DND-41 (cell line): ENCODE data around the gene ZNF326.

Experiments used
- ATAC-seq: fragments of 200-7000 bp; cut with Tn5 transposase; 3 replicates; pipeline ENCODE4 v1.9.1; 2021; ENCODE audit warnings: low read depth; ENCODE audit not compliant: insufficient read depth
- DNase-seq: peaks from one replicate; pipeline ENCODE4 v3.0.0-alpha.2; 2020
- H2AFZ ChIP-seq: 2 replicates; pipeline ENCODE4 v1.6.0; 2012; ENCODE audit warnings: low read depth, low read length
- H3K27ac ChIP-seq: 2 replicates; pipeline ENCODE4 v1.5.1; 2012; ENCODE audit warnings: low read length, inconsistent platforms
- H3K27me3 ChIP-seq: fragments of 200-600 bp; sonication (generic); 2 replicates; pipeline ENCODE4 v1.6.0; 2012; ENCODE audit warnings: low read length, mild to moderate bottlenecking, inconsistent platforms; ENCODE audit not compliant: insufficient read depth, poor library complexity
- H3K36me3 ChIP-seq: 2 replicates; pipeline ENCODE4 v1.5.1; 2012; ENCODE audit warnings: low read length, inconsistent platforms; ENCODE audit not compliant: insufficient read depth
- H3K4me1 ChIP-seq: 2 replicates; pipeline ENCODE4 v1.5.1; 2012; ENCODE audit warnings: mild to moderate bottlenecking, low read length; ENCODE audit not compliant: insufficient read depth
- H3K4me2 ChIP-seq: 2 replicates; pipeline ENCODE4 v1.6.0; 2012; ENCODE audit warnings: mild to moderate bottlenecking, moderate library complexity, low read length, inconsistent platforms; ENCODE audit not compliant: insufficient read depth
- H3K4me3 ChIP-seq, 2 experiments: fragments of 200-600 bp in 1 of 2; shearing (Covaris generic) in 1 of 2; 2 replicates each; pipeline ENCODE4 v1.5.1; 2012 to 2016; ENCODE audit warnings: inconsistent platforms in 2 of 2, low read length in 2 of 2, mild to moderate bottlenecking in 2 of 2, low read depth in 1 of 2, moderate library complexity in 1 of 2
- H3K79me2 ChIP-seq: 2 replicates; pipeline ENCODE4 v1.6.0; 2012; ENCODE audit warnings: low read length, inconsistent platforms; ENCODE audit not compliant: insufficient read depth
- H3K9ac ChIP-seq: 2 replicates; pipeline ENCODE4 v1.6.0; 2012; ENCODE audit warnings: low read depth, mild to moderate bottlenecking, inconsistent platforms, low read length, moderate library complexity
- H3K9me3 ChIP-seq: 2 replicates; pipeline ENCODE4 v1.5.1; 2012; ENCODE audit warnings: low read length, moderate library complexity, mild to moderate bottlenecking, inconsistent platforms; ENCODE audit not compliant: insufficient read depth, severe bottlenecking
- H4K20me1 ChIP-seq: 2 replicates; pipeline ENCODE4 v1.6.0; 2012; ENCODE audit warnings: low read length; ENCODE audit not compliant: insufficient read depth
- EZH2 ChIP-seq: IDR thresholded peaks from 3 replicates; pipeline ENCODE4 v1.6.1; 2012; ENCODE audit warnings: borderline replicate concordance, low read depth, mild to moderate bottlenecking, moderate library complexity, low read length, inconsistent platforms; ENCODE audit not compliant: severe bottlenecking
- TF ChIP-seq, protein P1 (sequence below): IDR thresholded peaks from 2 replicates; pipeline ENCODE4 v1.5.1; 2012; ENCODE audit warnings: borderline replicate concordance, low read length, moderate library complexity, mild to moderate bottlenecking; ENCODE audit not compliant: poor library complexity, severe bottlenecking; ENCODE audit errors: extremely low read depth

The ZNF326 gene

DNA sequence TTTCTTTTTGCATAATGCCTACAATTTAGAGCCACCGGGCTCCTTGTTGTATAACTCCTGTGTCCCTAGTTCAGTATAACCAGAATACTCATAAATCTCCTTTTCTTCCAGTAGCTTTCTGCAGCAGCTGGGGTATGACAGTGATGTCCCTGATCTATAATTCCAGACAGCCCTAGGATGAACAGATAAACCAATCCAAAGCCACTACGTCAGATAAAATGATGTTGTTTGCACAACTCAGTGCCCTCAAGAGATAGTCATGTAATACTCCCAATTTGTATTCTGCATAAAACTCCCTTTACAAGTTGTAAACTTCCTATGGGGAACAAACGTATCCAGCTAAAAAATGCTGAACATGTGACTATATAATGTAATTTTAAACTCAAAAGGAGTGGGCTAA is 44.7 kb downstream of the ZNF326 start:
- Histone ChIP-seq H3K4me1 (no peaks in the 10 kb centered on the region), H3K9ac (no peak overlapping the region), H4K20me1 (no peaks in the 10 kb centered on the region), H3K36me3 (no peaks in the 10 kb centered on the region), H2AFZ (no peak overlapping the region), H3K27ac (no peak overlapping the region), H3K4me2 (no peak overlapping the region), H3K27me3 (no peaks in the 10 kb centered on the region), H3K9me3 (no peaks in the 10 kb centered on the region), H3K79me2 (no peaks in the 10 kb centered on the region), H3K4me3 (no peak overlapping the region)
- no peak for TF ChIP-seq EZH2
- TF ChIP-seq, protein P1, sequence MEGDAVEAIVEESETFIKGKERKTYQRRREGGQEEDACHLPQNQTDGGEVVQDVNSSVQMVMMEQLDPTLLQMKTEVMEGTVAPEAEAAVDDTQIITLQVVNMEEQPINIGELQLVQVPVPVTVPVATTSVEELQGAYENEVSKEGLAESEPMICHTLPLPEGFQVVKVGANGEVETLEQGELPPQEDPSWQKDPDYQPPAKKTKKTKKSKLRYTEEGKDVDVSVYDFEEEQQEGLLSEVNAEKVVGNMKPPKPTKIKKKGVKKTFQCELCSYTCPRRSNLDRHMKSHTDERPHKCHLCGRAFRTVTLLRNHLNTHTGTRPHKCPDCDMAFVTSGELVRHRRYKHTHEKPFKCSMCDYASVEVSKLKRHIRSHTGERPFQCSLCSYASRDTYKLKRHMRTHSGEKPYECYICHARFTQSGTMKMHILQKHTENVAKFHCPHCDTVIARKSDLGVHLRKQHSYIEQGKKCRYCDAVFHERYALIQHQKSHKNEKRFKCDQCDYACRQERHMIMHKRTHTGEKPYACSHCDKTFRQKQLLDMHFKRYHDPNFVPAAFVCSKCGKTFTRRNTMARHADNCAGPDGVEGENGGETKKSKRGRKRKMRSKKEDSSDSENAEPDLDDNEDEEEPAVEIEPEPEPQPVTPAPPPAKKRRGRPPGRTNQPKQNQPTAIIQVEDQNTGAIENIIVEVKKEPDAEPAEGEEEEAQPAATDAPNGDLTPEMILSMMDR, result no peak
- ATAC-seq (no peak), DNase-seq (no peak)

DNA sequence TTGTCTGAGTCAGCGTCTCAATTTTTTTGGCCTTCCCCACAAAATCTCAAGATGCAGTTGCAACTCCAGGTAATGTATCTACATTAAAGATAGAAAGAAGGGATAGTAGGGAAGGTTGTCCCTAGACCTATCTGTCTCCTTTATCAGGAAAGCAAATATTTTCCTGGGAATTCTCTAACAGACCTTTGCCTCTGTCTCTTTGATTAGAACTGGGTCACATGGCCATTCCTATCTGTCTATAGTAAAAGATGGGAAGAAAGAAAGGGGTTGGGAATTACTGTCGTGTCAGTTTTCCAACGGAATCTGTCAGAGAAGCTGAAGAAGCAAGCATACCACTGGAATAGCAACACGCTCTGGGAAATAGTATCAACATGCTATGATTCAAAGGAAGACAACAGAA is 48.7 kb downstream of the ZNF326 start:
- Histone ChIP-seq H3K27me3 (no peaks in the 10 kb centered on the region), H3K27ac (no peak overlapping the region), H3K36me3 (no peaks in the 10 kb centered on the region), H3K4me3 (no peak overlapping the region), H3K79me2 (no peaks in the 10 kb centered on the region), H3K4me2 (no peak overlapping the region), H4K20me1 (no peaks in the 10 kb centered on the region), H2AFZ (no peak overlapping the region), H3K9ac (no peak overlapping the region), H3K4me1 (no peaks in the 10 kb centered on the region), H3K9me3 (no peaks in the 10 kb centered on the region)
- no peak for ATAC-seq
- no peak for TF ChIP-seq EZH2
- TF ChIP-seq, protein P1, result no peak
- DNase-seq, result no peak

DNA sequence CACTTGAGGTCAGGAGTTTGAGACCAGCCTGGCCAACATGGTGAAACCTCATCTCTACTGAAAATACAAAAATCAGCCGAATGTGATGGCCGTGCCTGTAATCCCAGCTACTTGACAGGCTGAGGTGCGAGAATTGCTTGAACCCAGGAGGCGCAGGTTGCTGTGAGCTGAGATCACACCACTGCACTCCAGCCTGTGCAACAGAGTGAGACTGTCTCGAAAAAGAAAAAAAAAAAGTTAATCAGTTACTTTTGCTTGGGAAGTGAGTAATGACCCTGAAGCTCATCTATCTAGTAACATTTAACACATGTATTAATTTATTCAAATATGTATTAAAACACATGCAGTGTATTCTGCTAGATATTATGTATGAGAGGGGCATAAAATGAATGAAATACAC is 49.4 kb downstream of the ZNF326 start:
- no peak for DNase-seq
- no peaks in the 10 kb centered on the region for H3K4me1 ChIP-seq
- H3K27me3 ChIP-seq, result no peaks in the 10 kb centered on the region
- no peaks in the 10 kb centered on the region for H3K79me2 ChIP-seq
- no peak overlapping the region for H3K4me3 ChIP-seq
- no peaks in the 10 kb centered on the region for H3K9me3 ChIP-seq
- H2AFZ ChIP-seq, result no peak overlapping the region
- TF ChIP-seq, protein P1, result no peak
- TF ChIP-seq EZH2, result no peak
- no peak overlapping the region for H3K27ac ChIP-seq
- no peak for ATAC-seq
- H4K20me1 ChIP-seq, result no peaks in the 10 kb centered on the region
- H3K9ac ChIP-seq, result no peak overlapping the region
- no peak overlapping the region for H3K4me2 ChIP-seq
- no peaks in the 10 kb centered on the region for H3K36me3 ChIP-seq
